ENCODE measurements around the gene GPC6.

Gene GPC6

GRCh38 chr13:93751117-93751516 is 524.5 kb downstream of the GPC6 start:
- Histone ChIP-seq H3K27ac (ENCODE audit: low read length) (no peak overlapping the region), H3K4me3 (ENCODE audit: low read depth in 1 of 2, low read length in 2 of 2) (no peak overlapping the region), H3K27me3 (ENCODE audit: low read depth, low read length) (no peaks in the 10 kb centered on the region), H3K36me3 (ENCODE audit: control insufficient read depth in 1 of 2, insufficient read depth in 2 of 2, low read length in 2 of 2) (no peaks in the 10 kb centered on the region), H3K9me3 (ENCODE audit: control insufficient read depth in 1 of 2, low read length in 2 of 2) (no peaks in the 10 kb centered on the region), H3K4me1 (ENCODE audit: control insufficient read depth in 1 of 2, insufficient read depth in 2 of 2, low read length in 2 of 2) (no peaks in the 10 kb centered on the region)

GRCh38 chr13:93752541-93752940 is 525.9 kb downstream of the GPC6 start:
- no peaks in the 10 kb centered on the region for H3K4me1 ChIP-seq (ENCODE audit: control insufficient read depth in 1 of 2, insufficient read depth in 2 of 2, low read length in 2 of 2)
- no peaks in the 10 kb centered on the region for H3K27me3 ChIP-seq (ENCODE audit: low read depth, low read length)
- H3K27ac ChIP-seq (ENCODE audit: low read length) = no peak overlapping the region
- no peaks in the 10 kb centered on the region for H3K36me3 ChIP-seq (ENCODE audit: control insufficient read depth in 1 of 2, insufficient read depth in 2 of 2, low read length in 2 of 2)
- H3K4me3 ChIP-seq (ENCODE audit: low read depth in 1 of 2, low read length in 2 of 2) = no peak overlapping the region
- H3K9me3 ChIP-seq (ENCODE audit: control insufficient read depth in 1 of 2, low read length in 2 of 2) = no peaks in the 10 kb centered on the region

- Histone ChIP-seq H3K27ac (ENCODE audit: low read length) (no peak overlapping the region), H3K9me3 (ENCODE audit: control insufficient read depth in 1 of 2, low read length in 2 of 2) (no peaks in the 10 kb centered on the region), H3K27me3 (ENCODE audit: low read depth, low read length) (no peaks in the 10 kb centered on the region), H3K4me3 (ENCODE audit: low read depth in 1 of 2, low read length in 2 of 2) (no peak overlapping the region), H3K36me3 (ENCODE audit: control insufficient read depth in 1 of 2, insufficient read depth in 2 of 2, low read length in 2 of 2) (no peaks in the 10 kb centered on the region), H3K4me1 (ENCODE audit: control insufficient read depth in 1 of 2, insufficient read depth in 2 of 2, low read length in 2 of 2) (no peaks in the 10 kb centered on the region)
Measured at GRCh38 chr13:93753639-93754038, 527.0 kb downstream of the GPC6 start.

- Histone ChIP-seq H3K4me1 (ENCODE audit: control insufficient read depth in 1 of 2, insufficient read depth in 2 of 2, low read length in 2 of 2) (no peaks in the 10 kb centered on the region), H3K27me3 (ENCODE audit: low read depth, low read length) (no peaks in the 10 kb centered on the region), H3K9me3 (ENCODE audit: control insufficient read depth in 1 of 2, low read length in 2 of 2) (no peaks in the 10 kb centered on the region), H3K27ac (ENCODE audit: low read length) (no peak overlapping the region), H3K4me3 (ENCODE audit: low read depth in 1 of 2, low read length in 2 of 2) (no peak overlapping the region), H3K36me3 (ENCODE audit: control insufficient read depth in 1 of 2, insufficient read depth in 2 of 2, low read length in 2 of 2) (no peaks in the 10 kb centered on the region)
Measured at GRCh38 chr13:93755341-93755740, 528.7 kb downstream of the GPC6 start.

GRCh38 chr13:93758575-93758974 is 532.0 kb downstream of the GPC6 start:
- Histone ChIP-seq H3K4me1 (ENCODE audit: control insufficient read depth in 1 of 2, insufficient read depth in 2 of 2, low read length in 2 of 2) (no peaks in the 10 kb centered on the region), H3K27ac (ENCODE audit: low read length) (no peak overlapping the region), H3K36me3 (ENCODE audit: control insufficient read depth in 1 of 2, insufficient read depth in 2 of 2, low read length in 2 of 2) (no peaks in the 10 kb centered on the region), H3K27me3 (ENCODE audit: low read depth, low read length) (no peaks in the 10 kb centered on the region), H3K4me3 (ENCODE audit: low read depth in 1 of 2, low read length in 2 of 2) (no peak overlapping the region), H3K9me3 (ENCODE audit: control insufficient read depth in 1 of 2, low read length in 2 of 2) (no peaks in the 10 kb centered on the region)

- Histone ChIP-seq H3K27ac (ENCODE audit: low read length) (no peak overlapping the region), H3K4me3 (ENCODE audit: low read depth in 1 of 2, low read length in 2 of 2) (no peak overlapping the region), H3K36me3 (ENCODE audit: control insufficient read depth in 1 of 2, insufficient read depth in 2 of 2, low read length in 2 of 2) (no peaks in the 10 kb centered on the region), H3K27me3 (ENCODE audit: low read depth, low read length) (no peaks in the 10 kb centered on the region), H3K4me1 (ENCODE audit: control insufficient read depth in 1 of 2, insufficient read depth in 2 of 2, low read length in 2 of 2) (no peaks in the 10 kb centered on the region), H3K9me3 (ENCODE audit: control insufficient read depth in 1 of 2, low read length in 2 of 2) (no peaks in the 10 kb centered on the region)
Measured at GRCh38 chr13:93762708-93763426, 536.3 kb downstream of the GPC6 start.

- Histone ChIP-seq H3K27me3 (ENCODE audit: low read depth, low read length) (no peaks in the 10 kb centered on the region), H3K36me3 (ENCODE audit: control insufficient read depth in 1 of 2, insufficient read depth in 2 of 2, low read length in 2 of 2) (no peaks in the 10 kb centered on the region), H3K4me1 (ENCODE audit: control insufficient read depth in 1 of 2, insufficient read depth in 2 of 2, low read length in 2 of 2) (no peaks in the 10 kb centered on the region), H3K27ac (ENCODE audit: low read length) (no peak overlapping the region), H3K4me3 (ENCODE audit: low read depth in 1 of 2, low read length in 2 of 2) (no peak overlapping the region), H3K9me3 (ENCODE audit: control insufficient read depth in 1 of 2, low read length in 2 of 2) (no peaks in the 10 kb centered on the region)
Measured at GRCh38 chr13:93765062-93765461, 538.5 kb downstream of the GPC6 start.

GRCh38 chr13:93765811-93766210 is 539.2 kb downstream of the GPC6 start:
- H3K27ac ChIP-seq (ENCODE audit: low read length) = no peak overlapping the region
- H3K36me3 ChIP-seq (ENCODE audit: control insufficient read depth in 1 of 2, insufficient read depth in 2 of 2, low read length in 2 of 2) = no peaks in the 10 kb centered on the region
- H3K4me3 ChIP-seq (ENCODE audit: low read depth in 1 of 2, low read length in 2 of 2) = no peak overlapping the region
- no peaks in the 10 kb centered on the region for H3K4me1 ChIP-seq (ENCODE audit: control insufficient read depth in 1 of 2, insufficient read depth in 2 of 2, low read length in 2 of 2)
- H3K9me3 ChIP-seq (ENCODE audit: control insufficient read depth in 1 of 2, low read length in 2 of 2) = no peaks in the 10 kb centered on the region
- H3K27me3 ChIP-seq (ENCODE audit: low read depth, low read length) = no peaks in the 10 kb centered on the region

- Histone ChIP-seq H3K27ac (ENCODE audit: low read length) (no peak overlapping the region), H3K36me3 (ENCODE audit: control insufficient read depth in 1 of 2, insufficient read depth in 2 of 2, low read length in 2 of 2) (no peaks in the 10 kb centered on the region), H3K4me1 (ENCODE audit: control insufficient read depth in 1 of 2, insufficient read depth in 2 of 2, low read length in 2 of 2) (no peaks in the 10 kb centered on the region), H3K9me3 (ENCODE audit: control insufficient read depth in 1 of 2, low read length in 2 of 2) (no peaks in the 10 kb centered on the region), H3K4me3 (ENCODE audit: low read depth in 1 of 2, low read length in 2 of 2) (no peak overlapping the region), H3K27me3 (ENCODE audit: low read depth, low read length) (no peaks in the 10 kb centered on the region)
Measured at GRCh38 chr13:93766719-93767118, 540.1 kb downstream of the GPC6 start.

GRCh38 chr13:93767180-93767916 is 540.7 kb downstream of the GPC6 start:
- Histone ChIP-seq H3K4me3 (ENCODE audit: low read depth in 1 of 2, low read length in 2 of 2) (no peak overlapping the region), H3K4me1 (ENCODE audit: control insufficient read depth in 1 of 2, insufficient read depth in 2 of 2, low read length in 2 of 2) (no peaks in the 10 kb centered on the region), H3K36me3 (ENCODE audit: control insufficient read depth in 1 of 2, insufficient read depth in 2 of 2, low read length in 2 of 2) (no peaks in the 10 kb centered on the region), H3K27ac (ENCODE audit: low read length) (no peak overlapping the region), H3K27me3 (ENCODE audit: low read depth, low read length) (no peaks in the 10 kb centered on the region), H3K9me3 (ENCODE audit: control insufficient read depth in 1 of 2, low read length in 2 of 2) (no peaks in the 10 kb centered on the region)

- Histone ChIP-seq H3K27me3 (ENCODE audit: low read depth, low read length) (no peaks in the 10 kb centered on the region), H3K36me3 (ENCODE audit: control insufficient read depth in 1 of 2, insufficient read depth in 2 of 2, low read length in 2 of 2) (no peaks in the 10 kb centered on the region), H3K9me3 (ENCODE audit: control insufficient read depth in 1 of 2, low read length in 2 of 2) (no peaks in the 10 kb centered on the region), H3K27ac (ENCODE audit: low read length) (no peak overlapping the region), H3K4me1 (ENCODE audit: control insufficient read depth in 1 of 2, insufficient read depth in 2 of 2, low read length in 2 of 2) (no peaks in the 10 kb centered on the region), H3K4me3 (ENCODE audit: low read depth in 1 of 2, low read length in 2 of 2) (no peak overlapping the region)
Measured at GRCh38 chr13:93767917-93768409, 541.4 kb downstream of the GPC6 start.

All from muscle layer of duodenum (tissue), 2 donors.